NT2/D1 (cell line): Measurements from ENCODE around the gene RASSF7.
"Not testable (repeated sequence)": the region's sequence is repeated elsewhere in the genome, so short reads cannot be mapped to it uniquely, and the experiment has no call there.

Source experiments
- DNase-seq: peaks from one replicate; pipeline ENCODE4 v3.0.0-alpha.2; 2011; ENCODE audit warnings: low read depth, low spot score
- H3K27me3 ChIP-seq: 2 replicates; pipeline ENCODE4 v1.6.0; 2011; ENCODE audit warnings: mild to moderate bottlenecking; ENCODE audit not compliant: insufficient read length, insufficient read depth
- H3K36me3 ChIP-seq: 2 replicates; pipeline ENCODE4 v1.6.1; 2011; ENCODE audit warnings: mild to moderate bottlenecking, low read length, mixed read lengths; ENCODE audit not compliant: insufficient read depth, insufficient read length
- H3K4me1 ChIP-seq: 2 replicates; pipeline ENCODE4 v1.5.1; 2011; ENCODE audit not compliant: insufficient read depth, insufficient read length
- H3K4me3 ChIP-seq: 2 replicates; pipeline ENCODE4 v1.5.1; 2011; ENCODE audit warnings: low read depth; ENCODE audit not compliant: insufficient read length
- H3K9ac ChIP-seq: 2 replicates; pipeline ENCODE4 v1.6.0; 2011; ENCODE audit warnings: low read depth; ENCODE audit not compliant: insufficient read length
- H3K9me3 ChIP-seq: 2 replicates; pipeline ENCODE4 v1.5.1; 2011; ENCODE audit warnings: mild to moderate bottlenecking, low read length; ENCODE audit not compliant: insufficient read depth
- SUZ12 ChIP-seq: IDR thresholded peaks from 2 replicates; pipeline ENCODE4 v1.6.1; 2011; ENCODE audit not compliant: insufficient read length, insufficient read depth; ENCODE audit errors: extremely low read depth
- YY1 ChIP-seq: IDR thresholded peaks from 2 replicates; pipeline ENCODE4 v1.6.1; 2011; ENCODE audit not compliant: insufficient read length, insufficient read depth
- ZNF274 ChIP-seq: IDR thresholded peaks from 2 replicates; pipeline ENCODE4 v1.6.1; 2011; ENCODE audit warnings: mild to moderate bottlenecking, low read depth, low read length

RASSF7 gene

GRCh38 chr11:567011-567628 is 6.3 kb downstream of the RASSF7 start:
- Histone ChIP-seq H3K27me3 (peaks cover 12% of the 10 kb centered on the region), H3K9me3 (no peaks in the 10 kb centered on the region), H3K4me3 (peak overlapping the region; percentile 64), H3K4me1 (peaks cover 41% of the 10 kb centered on the region), H3K36me3 (peaks cover 37% of the 10 kb centered on the region), H3K9ac (peak overlapping the region; percentile 90)
- TF ChIP-seq YY1 (no peak), ZNF274 (no peak), SUZ12 (no peak)
- DNase-seq = no peak

GRCh38 chr11:567629-568292 is 7.0 kb downstream of the RASSF7 start:
- H3K9ac ChIP-seq = peak overlapping the region; percentile 90
- H3K4me1 ChIP-seq = peaks cover 38% of the 10 kb centered on the region

GRCh38 chr11:568306-569157 is 7.8 kb downstream of the RASSF7 start:
- TF ChIP-seq YY1 (no peak), SUZ12 (no peak), ZNF274 (no peak)
- peak overlapping the region; percentile 91 for H3K9ac ChIP-seq

More at GRCh38 chr11:567629-568292, 7.0 kb downstream of the RASSF7 start:
- H3K9me3 ChIP-seq = no peaks in the 10 kb centered on the region
- DNase-seq = no peak
- H3K36me3 ChIP-seq = peaks cover 31% of the 10 kb centered on the region
- no peak for TF ChIP-seq ZNF274
- no peak for TF ChIP-seq YY1
- no peak for TF ChIP-seq SUZ12
- peaks cover 12% of the 10 kb centered on the region for H3K27me3 ChIP-seq
- peak overlapping the region; percentile 64 for H3K4me3 ChIP-seq

GRCh38 chr11:569158-569885 is 8.6 kb downstream of the RASSF7 start:
- peaks cover 36% of the 10 kb centered on the region for H3K4me1 ChIP-seq
- H3K27me3 ChIP-seq = peaks cover 19% of the 10 kb centered on the region
- H3K9ac ChIP-seq = peak overlapping the region; percentile 91
- no peak for DNase-seq
- TF ChIP-seq ZNF274 (no peak), SUZ12 (no peak)
- H3K36me3 ChIP-seq = peaks cover 15% of the 10 kb centered on the region
- H3K9me3 ChIP-seq = no peaks in the 10 kb centered on the region
- H3K4me3 ChIP-seq = peak overlapping the region; percentile 64

More at GRCh38 chr11:568306-569157, 7.8 kb downstream of the RASSF7 start:
- Histone ChIP-seq H3K9me3 (no peaks in the 10 kb centered on the region), H3K27me3 (peaks cover 15% of the 10 kb centered on the region), H3K36me3 (peaks cover 23% of the 10 kb centered on the region), H3K4me3 (peak overlapping the region; percentile 64), H3K4me1 (peaks cover 44% of the 10 kb centered on the region)
- peak; percentile 82 for DNase-seq

- peaks cover 8% of the 10 kb centered on the region for H3K36me3 ChIP-seq
- DNase-seq = no peak
- H3K4me3 ChIP-seq = peak overlapping the region; percentile 3
- TF ChIP-seq YY1 = no peak
- TF ChIP-seq SUZ12 = no peak
- TF ChIP-seq ZNF274 = no peak
- no peaks in the 10 kb centered on the region for H3K9me3 ChIP-seq
- peaks cover 32% of the 10 kb centered on the region for H3K27me3 ChIP-seq
- H3K9ac ChIP-seq = peak overlapping the region; percentile 69
- H3K4me1 ChIP-seq = peaks cover 34% of the 10 kb centered on the region
Measured at GRCh38 chr11:571802-572185, 11.0 kb downstream of the RASSF7 start.

- TF ChIP-seq ZNF274 = no peak
- no peak for TF ChIP-seq SUZ12
- TF ChIP-seq YY1 = no peak
- peaks cover 31% of the 10 kb centered on the region for H3K4me1 ChIP-seq
- H3K27me3 ChIP-seq = peaks cover 27% of the 10 kb centered on the region
- H3K36me3 ChIP-seq = peaks cover 15% of the 10 kb centered on the region
- DNase-seq = no peak
- H3K9me3 ChIP-seq = no peaks in the 10 kb centered on the region
- H3K4me3 ChIP-seq = no peak overlapping the region
- H3K9ac ChIP-seq = no peak overlapping the region
Measured at GRCh38 chr11:573146-573759, 12.5 kb downstream of the RASSF7 start.

- H3K36me3 ChIP-seq = peaks cover 22% of the 10 kb centered on the region
- peak overlapping the region; percentile 26 for H3K4me3 ChIP-seq
- peak overlapping the region; percentile 74 for H3K9ac ChIP-seq
- not testable (repeated sequence) for H3K9me3 ChIP-seq, DNase-seq
- peaks cover 27% of the 10 kb centered on the region for H3K27me3 ChIP-seq
- H3K4me1 ChIP-seq = peaks cover 35% of the 10 kb centered on the region
Measured at GRCh38 chr11:574031-574570, 13.3 kb downstream of the RASSF7 start.
